Posterior cingulate gyrus (tissue), 11 donors: ENCODE results near the gene ROGDI.
"Not testable (repeated sequence)": the region's sequence is repeated elsewhere in the genome, so short reads cannot be mapped to it uniquely, and the experiment has no call there.

Source experiments
- DNase-seq, 10 donors: peaks; one replicate each; pipeline versions ENCODE4 v3.0.0 to v3.0.0-alpha.2; 2020 to 2021; ENCODE audit warnings: mixed read lengths in 3 of 10
- intact Hi-C: fragments of 100-400 bp; cut with DNase I; formaldehyde crosslinking; loops from one replicate; pipeline ENCODE4 v1.15.1; 2023

ROGDI gene

DNA sequence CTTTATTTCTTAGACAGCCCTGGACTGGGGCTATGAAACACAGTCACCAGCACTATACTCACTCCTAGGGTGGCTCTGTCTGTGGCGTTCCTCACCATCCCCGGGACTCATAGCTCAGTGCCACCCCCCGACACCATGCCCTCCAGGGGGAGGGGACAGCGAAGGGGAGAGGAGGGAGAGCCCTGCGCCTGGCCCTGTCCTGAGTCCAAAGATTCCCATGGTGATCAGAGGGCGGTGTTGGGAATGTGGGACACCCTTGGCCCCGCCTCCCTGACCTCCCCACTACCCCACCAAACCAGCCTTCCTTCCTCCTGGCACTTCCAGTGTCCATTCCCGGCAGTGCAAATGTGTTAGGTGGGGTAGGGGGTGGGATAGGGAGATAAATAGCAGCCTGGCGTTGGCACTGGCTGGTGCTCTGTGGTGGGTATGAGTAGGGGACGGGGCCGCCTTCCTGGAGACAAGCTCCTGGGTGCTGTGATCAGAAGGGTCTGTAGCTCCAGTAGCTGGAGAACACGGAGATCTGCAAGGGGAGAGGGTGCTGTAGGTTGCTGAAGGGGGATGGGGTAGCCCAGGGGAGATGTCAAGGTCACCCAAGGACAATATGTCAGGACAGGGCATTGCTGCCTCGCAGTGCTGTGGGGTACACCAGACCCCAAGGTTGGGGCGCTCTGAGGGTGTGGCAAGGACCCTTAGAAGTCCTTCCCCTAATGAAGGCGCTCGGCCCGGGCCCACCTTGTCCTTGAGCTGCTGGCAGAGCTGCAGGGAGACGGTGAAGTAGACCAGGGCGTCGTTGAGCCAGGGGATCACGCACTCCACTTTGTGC, 5.2 kb downstream of the ROGDI start:
- intact Hi-C loops: no loop called here
- DNase-seq: peak in 1 of 10 donors; percentile 67

DNA sequence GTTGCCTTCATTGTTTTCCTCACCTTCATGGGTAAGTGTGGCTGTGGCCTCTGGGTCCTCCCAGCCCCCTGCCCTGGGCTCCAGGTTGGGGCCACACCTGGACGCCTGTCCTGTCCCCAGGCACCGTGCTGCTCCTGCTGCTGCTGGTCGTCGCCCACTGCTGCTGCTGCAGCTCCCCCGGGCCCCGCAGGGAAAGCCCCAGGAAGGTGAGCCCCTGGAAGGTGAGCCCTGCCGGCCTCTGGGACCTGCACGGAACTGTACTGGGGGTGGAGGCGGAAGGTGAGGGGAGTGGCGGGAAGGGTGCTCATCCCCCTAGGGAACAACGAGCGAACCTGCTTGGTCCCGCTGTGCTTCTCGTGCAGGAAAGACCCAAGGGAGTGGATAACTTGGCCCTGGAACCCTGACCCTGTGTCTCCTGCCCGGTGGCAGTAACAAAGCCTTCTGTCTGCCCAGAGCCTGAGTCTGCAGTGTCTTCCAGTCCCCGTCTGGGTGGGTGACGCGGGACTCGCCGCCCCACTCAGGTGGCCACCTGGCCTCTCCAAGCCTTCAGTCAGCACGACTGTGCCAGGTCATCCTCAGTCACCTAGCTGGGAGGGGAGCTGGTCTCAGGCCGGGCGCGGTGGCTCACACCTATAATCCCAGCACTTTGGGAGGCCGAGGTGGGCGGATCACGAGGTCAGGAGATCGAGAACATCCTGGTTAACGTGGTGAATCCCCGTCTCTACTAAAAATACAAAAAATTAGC, 6.4 kb downstream of the ROGDI start:
- intact Hi-C loops: no loop called here
- peak in 1 of 10 donors; percentile 25 for DNase-seq

- intact Hi-C loops: no loop called here
Measured at GRCh38 chr16:4795181-4795827, 7.1 kb downstream of the ROGDI start, which contains the start of gene SMIM22. Gene SMIM22 (plus strand): TSS chr16:4795369. CDS start chr16:4795735, 366 bp downstream.

DNA sequence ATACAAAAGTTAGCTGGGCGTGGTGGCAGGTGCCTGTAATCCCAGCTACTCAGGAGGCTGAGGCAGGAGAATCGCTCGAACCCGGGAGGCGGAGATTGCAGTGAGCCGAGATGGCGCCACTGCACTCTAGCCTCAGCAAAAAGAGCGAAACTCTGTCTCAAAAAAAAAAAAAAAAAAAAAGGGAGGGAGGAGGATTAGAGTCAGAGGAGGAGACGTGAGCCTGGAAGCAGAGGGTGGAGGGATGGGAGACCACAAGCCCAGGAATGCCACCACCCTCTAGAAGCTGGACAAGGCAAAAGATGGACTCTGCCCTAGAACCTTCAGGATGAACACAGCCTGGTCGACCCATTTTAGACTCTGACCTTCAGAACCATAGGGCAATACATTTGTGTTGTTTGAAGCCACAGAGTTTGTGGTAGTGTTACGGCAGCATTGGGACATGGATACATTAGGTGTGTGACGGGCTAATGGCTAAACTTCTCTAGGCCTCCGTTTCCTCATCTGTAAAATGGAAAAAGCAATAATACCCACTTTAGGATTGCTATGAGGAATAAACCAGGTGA, 9.4 kb downstream of the ROGDI start:
- DNase-seq: no peak
- intact Hi-C loops: no loop called here

More at GRCh38 chr16:4795181-4795827, 7.1 kb downstream of the ROGDI start, which contains the start of gene SMIM22:
- peak in 1 of 10 donors; percentile 87 for DNase-seq

- intact Hi-C loops: no loop called here
- no peak for DNase-seq
Measured at GRCh38 chr16:4790871-4791270, 11.6 kb downstream of the ROGDI start.

DNA sequence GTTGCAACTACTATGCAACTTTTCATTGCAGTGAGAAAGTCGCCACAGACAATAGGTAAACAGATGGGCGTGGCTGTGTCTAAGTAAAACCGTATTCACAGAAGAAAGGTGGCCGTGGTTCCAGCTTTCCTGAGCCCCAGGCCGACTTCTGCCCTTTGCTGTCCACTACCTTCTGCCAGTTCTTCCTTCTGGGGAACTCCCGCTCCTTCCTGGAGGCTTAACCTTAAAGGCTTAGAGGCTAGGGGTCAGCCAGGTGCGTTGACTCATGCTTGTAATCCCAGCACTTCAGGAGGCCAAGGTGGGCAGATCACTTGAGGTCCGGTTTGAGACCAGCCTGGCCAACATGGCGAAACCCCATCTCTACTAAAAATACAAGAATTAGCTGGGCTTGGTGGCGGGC, 12.2 kb downstream of the ROGDI start:
- no peak for DNase-seq
- intact Hi-C loops: no loop called here

GRCh38 chr16:4788910-4789309, 13.5 kb downstream of the ROGDI start:
- intact Hi-C loops: no loop called here
- no peak for DNase-seq

GRCh38 chr16:4788489-4788889, 13.9 kb downstream of the ROGDI start:
- no peak for DNase-seq
- intact Hi-C loops: no loop called here

- peak in 1 of 10 donors; percentile 53 for DNase-seq
- intact Hi-C loops: no loop called here
Measured at GRCh38 chr16:4787627-4788482, 14.6 kb downstream of the ROGDI start, which contains the start of gene SEPTIN12. Gene SEPTIN12 (minus strand): TSS chr16:4788345. CDS start chr16:4787645, 700 bp downstream.

GRCh38 chr16:4787068-4787467, 15.4 kb downstream of the ROGDI start:
- intact Hi-C loops: no loop called here
- no peak for DNase-seq

- intact Hi-C loops: no loop called here
- DNase-seq: peak in 1 of 10 donors; percentile 36
Measured at GRCh38 chr16:4785758-4786433, 16.5 kb downstream of the ROGDI start.

DNA sequence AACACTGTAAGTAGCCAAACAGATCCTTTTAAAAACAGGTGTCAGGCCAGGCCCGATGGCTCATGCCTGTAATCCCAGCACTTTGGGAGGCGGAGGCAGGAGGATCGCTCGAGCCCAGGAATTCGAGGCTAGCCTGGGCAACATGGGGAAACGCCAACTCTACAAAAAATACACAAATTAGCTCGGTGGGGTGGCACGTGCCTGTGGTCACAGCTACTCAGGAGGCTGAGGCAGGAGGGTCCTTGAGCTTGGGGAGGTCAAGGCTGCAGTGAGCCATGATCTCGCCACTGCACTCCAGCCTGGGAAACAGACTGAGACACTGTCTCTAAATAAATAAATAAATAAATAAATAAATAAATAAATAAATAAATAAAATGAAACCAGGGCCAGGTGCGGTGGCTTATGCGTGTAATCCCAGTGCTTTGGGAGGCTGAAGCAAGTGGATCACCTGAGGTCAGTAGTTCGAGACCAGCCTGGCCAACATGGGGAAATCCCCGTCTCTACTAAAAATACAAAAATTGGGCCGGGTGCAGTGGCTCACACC, 17.9 kb downstream of the ROGDI start:
- intact Hi-C loops: not testable (repeated sequence)

GRCh38 chr16:4783951-4784336, 18.5 kb downstream of the ROGDI start:
- DNase-seq: peak in 1 of 10 donors; percentile 59
- intact Hi-C loops: no loop called here

More for the DNA sequence above, 17.9 kb downstream of the ROGDI start:
- DNase-seq: peak in 1 of 10 donors; percentile 60

DNA sequence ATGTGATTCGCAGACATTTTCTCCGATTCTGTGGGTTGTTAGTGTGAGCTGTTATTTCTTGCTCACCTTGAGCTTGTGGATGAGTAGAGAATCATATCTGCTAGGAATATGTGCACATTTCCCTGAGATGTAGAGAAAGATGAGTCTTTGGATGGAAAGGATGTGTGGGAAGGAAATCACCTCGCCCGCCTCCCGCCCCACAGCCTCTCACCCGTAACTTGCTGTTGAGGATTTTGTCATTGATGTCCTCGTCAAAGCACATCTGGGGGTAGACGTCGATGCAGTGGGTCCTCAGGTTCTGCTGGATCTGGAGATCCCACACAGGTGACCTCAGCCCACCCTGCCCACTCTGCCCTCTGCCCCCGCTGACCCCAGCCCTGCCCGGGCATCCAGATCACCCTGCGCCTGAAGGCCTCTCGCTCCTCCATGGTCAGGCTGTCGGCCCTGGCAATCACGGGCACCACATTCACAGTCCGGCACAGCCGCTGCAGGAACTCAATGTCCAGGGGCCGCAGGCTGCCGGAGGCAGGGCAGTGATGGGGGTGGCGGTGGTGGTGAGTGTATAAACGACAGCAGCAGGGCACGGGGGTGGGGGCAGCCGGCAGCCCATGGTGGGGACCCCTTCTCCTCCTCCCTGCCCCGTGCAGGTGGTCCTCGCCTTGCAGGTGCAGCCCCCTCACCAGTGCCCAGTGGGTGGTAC, 19.0 kb downstream of the ROGDI start:
- peak in 1 of 10 donors; percentile 80 for DNase-seq
- intact Hi-C loops: no loop called here

DNA sequence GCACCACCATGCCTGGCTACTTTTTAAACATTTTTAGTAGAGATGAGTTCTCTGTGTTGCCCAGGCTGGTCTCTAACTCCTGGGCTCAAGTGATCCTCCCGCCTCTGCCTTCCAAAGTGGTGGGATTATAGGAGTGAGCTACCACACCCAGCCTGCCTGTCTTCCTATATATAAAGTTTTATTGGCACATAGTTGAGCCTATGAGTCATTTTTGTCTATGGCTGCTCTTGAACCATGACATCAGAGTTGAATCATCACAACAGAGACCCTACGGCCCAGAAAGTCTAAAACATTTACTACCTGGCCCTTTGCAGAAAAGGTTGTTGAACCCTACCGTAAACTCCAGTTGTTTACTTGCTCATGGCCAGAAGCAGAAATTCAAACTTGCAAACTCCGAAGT, 22.2 kb downstream of the ROGDI start:
- no peak for DNase-seq
- intact Hi-C loops: no loop called here

DNA sequence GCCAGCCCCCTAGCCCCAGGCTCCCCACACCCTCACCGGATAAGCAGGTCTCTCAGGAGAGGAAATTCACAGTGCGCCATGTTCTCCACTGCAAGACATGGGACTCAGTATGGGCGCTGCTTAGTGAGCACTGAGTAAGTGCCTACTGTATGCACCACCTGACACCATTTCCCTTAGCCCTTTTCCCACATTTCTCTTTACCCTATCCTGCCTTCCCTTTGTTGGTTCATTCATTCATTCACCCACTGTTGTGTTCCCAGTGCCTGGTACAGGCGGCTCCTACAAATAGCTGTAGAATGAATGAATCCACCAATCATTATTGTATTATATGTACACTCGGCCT, 24.4 kb downstream of the ROGDI start:
- intact Hi-C loops: no loop called here
- no peak for DNase-seq

DNA sequence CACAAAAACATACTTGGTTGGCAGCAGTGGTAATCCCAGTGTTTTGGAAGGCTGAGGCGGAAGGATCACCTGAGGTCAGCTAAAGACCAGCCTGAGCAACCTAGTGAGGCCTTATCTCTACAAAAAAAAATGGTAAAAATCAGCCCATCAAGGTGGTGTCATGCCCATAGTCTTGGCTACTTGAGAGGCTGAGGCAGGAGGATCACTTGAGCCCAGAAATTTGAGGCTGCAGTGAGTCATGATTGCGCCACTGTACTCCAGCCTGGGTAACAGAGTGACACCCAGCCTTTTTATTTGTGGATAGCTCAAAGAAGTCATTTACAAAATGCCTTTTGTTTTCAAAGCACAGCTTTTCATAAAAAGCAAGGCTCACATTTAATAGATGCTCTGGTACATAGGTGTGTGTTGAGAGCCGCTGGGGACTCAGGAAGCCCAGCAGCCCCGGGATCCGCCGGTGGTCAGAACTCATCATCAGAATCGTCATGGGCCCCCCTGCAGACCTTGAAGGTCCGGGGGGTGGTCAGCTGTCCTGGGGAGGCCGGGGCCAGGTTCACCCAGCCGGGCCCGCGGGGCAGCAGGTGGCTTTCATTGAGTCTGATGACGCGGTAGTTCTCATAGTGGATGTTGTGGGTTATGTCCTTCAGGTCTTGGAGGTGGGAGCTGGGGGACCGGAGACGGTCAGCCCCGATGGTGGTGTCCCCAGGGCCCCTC, 24.9 kb downstream of the ROGDI start:
- DNase-seq: peak in 1 of 10 donors; percentile 68
- intact Hi-C loops: no loop called here
